Measurements from ENCODE around the gene PEX5L. TPM values are rescaled to one million over a fixed set of nuclear protein-coding genes. Genes with fewer than 3 reads are reported as not detected.

The PEX5L gene
- total RNA-seq, 2 donors from 2014 or later: 1.1 to 4.1 TPM

- DNase-seq (ENCODE audit: low spot score): no peak
- intact Hi-C loops (cut with DNase I): no loop called here
- WGBS: 48% methylated on average over 2 of the region's 2 CpGs
Measured at GRCh38 chr3:180002006-180002405, 34.7 kb downstream of the PEX5L start.

GRCh38 chr3:180000500-180000899 lies 36.2 kb downstream of the PEX5L start:
- DNase-seq (ENCODE audit: low spot score): no peak
- no peaks in the 10 kb centered on the region for H3K27me3 ChIP-seq (replicated peaks; ENCODE audit: insufficient read depth)
- 62% methylated on average over 4 of the region's 4 CpGs for WGBS
- H3K27ac ChIP-seq: no peak overlapping the region
- H3K36me3 ChIP-seq: no peaks in the 10 kb centered on the region
- no peak for TF ChIP-seq POLR2A (IDR thresholded peaks at IDR 0.05)
- no peak for TF ChIP-seq CTCF (IDR thresholded peaks at IDR 0.05)
- TF ChIP-seq POLR2AphosphoS5 (IDR thresholded peaks at IDR 0.05): no peak
- H3K4me3 ChIP-seq: no peak overlapping the region
- intact Hi-C loops (cut with DNase I): no loop called here
- no peaks in the 10 kb centered on the region for H3K4me1 ChIP-seq (replicated peaks)
- H3K9me3 ChIP-seq: no peaks in the 10 kb centered on the region

More at GRCh38 chr3:180002006-180002405, 34.7 kb downstream of the PEX5L start:
- Histone ChIP-seq H3K27ac (no peak overlapping the region), H3K9me3 (no peaks in the 10 kb centered on the region), H3K4me1 (replicated peaks) (no peaks in the 10 kb centered on the region), H3K27me3 (replicated peaks; ENCODE audit: insufficient read depth) (no peaks in the 10 kb centered on the region), H3K4me3 (no peak overlapping the region), H3K36me3 (no peaks in the 10 kb centered on the region)
- TF ChIP-seq CTCF (IDR thresholded peaks at IDR 0.05) (no peak), POLR2A (IDR thresholded peaks at IDR 0.05) (no peak), POLR2AphosphoS5 (IDR thresholded peaks at IDR 0.05) (no peak)

- 83% methylated on average over 2 of the region's 2 CpGs for WGBS
- Histone ChIP-seq H3K4me3 (no peak overlapping the region), H3K4me1 (replicated peaks) (no peaks in the 10 kb centered on the region), H3K27ac (no peak overlapping the region), H3K27me3 (replicated peaks; ENCODE audit: insufficient read depth) (no peaks in the 10 kb centered on the region), H3K9me3 (no peaks in the 10 kb centered on the region), H3K36me3 (no peaks in the 10 kb centered on the region)
- intact Hi-C loops (cut with DNase I): no loop called here
- TF ChIP-seq POLR2AphosphoS5 (IDR thresholded peaks at IDR 0.05) (no peak), CTCF (IDR thresholded peaks at IDR 0.05) (no peak), POLR2A (IDR thresholded peaks at IDR 0.05) (no peak)
- no peak for DNase-seq (ENCODE audit: low spot score)
Measured at GRCh38 chr3:179995406-179995805, 41.3 kb downstream of the PEX5L start.

DNA sequence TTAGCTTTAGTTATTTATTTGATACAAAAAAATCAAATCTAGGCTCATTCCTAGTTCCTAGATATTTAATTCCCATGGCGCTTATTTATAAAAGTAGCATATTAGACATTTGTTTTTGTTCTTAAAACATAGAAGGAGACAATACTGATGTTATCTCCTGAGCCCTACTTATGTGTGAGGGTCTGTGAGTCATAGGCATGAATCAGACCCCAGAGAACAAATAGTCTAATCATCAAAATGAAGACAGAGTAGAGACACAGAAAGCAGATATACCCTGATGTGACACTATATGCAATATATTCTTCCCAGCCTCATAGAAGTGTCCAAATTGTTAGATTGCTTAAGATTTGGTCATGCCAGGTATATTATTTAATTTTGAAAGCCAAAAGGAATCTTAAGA lies 44.9 kb downstream of the PEX5L start:
- H3K36me3 ChIP-seq: no peaks in the 10 kb centered on the region
- no peaks in the 10 kb centered on the region for H3K4me1 ChIP-seq (replicated peaks)
- no peaks in the 10 kb centered on the region for H3K27me3 ChIP-seq (replicated peaks; ENCODE audit: insufficient read depth)
- intact Hi-C loops (cut with DNase I): no loop called here
- no peaks in the 10 kb centered on the region for H3K9me3 ChIP-seq
- no peak for TF ChIP-seq POLR2A (IDR thresholded peaks at IDR 0.05)
- TF ChIP-seq CTCF (IDR thresholded peaks at IDR 0.05): no peak
- DNase-seq (ENCODE audit: low spot score): no peak
- WGBS: 65% methylated on average over 1 of the region's 1 CpG
- no peak overlapping the region for H3K27ac ChIP-seq
- H3K4me3 ChIP-seq: no peak overlapping the region

DNA sequence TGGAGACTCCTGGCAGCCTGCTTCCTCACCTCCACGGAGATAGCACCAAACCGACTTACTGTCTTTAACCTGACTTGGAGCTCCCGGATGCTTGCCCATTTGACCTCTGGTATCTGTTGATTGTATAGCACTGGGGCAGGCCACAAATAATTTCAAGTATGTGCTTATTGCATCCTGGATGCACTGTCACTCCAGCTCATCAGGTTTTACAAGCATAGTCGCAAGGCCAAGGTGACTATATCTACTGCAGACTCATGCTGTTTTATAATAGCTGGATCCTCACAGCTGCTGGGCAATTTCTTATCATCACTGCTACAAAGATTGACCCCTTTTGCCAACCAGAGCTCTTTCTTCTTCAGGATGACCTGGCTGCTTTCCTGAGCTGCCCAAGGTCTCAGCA lies 45.6 kb downstream of the PEX5L start:
- Histone ChIP-seq H3K36me3 (no peaks in the 10 kb centered on the region), H3K4me3 (no peak overlapping the region), H3K27ac (no peak overlapping the region), H3K9me3 (no peaks in the 10 kb centered on the region), H3K4me1 (replicated peaks) (no peaks in the 10 kb centered on the region), H3K27me3 (replicated peaks; ENCODE audit: insufficient read depth) (no peaks in the 10 kb centered on the region)
- WGBS: 68% methylated on average over 4 of the region's 4 CpGs
- intact Hi-C loops (cut with DNase I): no loop called here
- no peak for TF ChIP-seq CTCF (IDR thresholded peaks at IDR 0.05)
- TF ChIP-seq POLR2AphosphoS5 (IDR thresholded peaks at IDR 0.05): no peak
- no peak for TF ChIP-seq POLR2A (IDR thresholded peaks at IDR 0.05)
- no peak for DNase-seq (ENCODE audit: low spot score)

All from prostate gland (tissue), 2 donors.